ENCODE measurements around the gene CPAMD8. TPM values are rescaled to one million over a fixed set of nuclear protein-coding genes. Genes with fewer than 3 reads are reported as not detected.

The CPAMD8 gene
- total and polyA plus RNA-seq, 9 of the 15 experiments (the other 6 are each of a cell fraction or from before 2014, with no cell fraction given) = 0.20 to 2.1 (median 1.3) TPM

GRCh38 chr19:16887353-16888265, 139.0 kb downstream of the CPAMD8 start (continued):
- TF ChIP-seq, protein P1, sequence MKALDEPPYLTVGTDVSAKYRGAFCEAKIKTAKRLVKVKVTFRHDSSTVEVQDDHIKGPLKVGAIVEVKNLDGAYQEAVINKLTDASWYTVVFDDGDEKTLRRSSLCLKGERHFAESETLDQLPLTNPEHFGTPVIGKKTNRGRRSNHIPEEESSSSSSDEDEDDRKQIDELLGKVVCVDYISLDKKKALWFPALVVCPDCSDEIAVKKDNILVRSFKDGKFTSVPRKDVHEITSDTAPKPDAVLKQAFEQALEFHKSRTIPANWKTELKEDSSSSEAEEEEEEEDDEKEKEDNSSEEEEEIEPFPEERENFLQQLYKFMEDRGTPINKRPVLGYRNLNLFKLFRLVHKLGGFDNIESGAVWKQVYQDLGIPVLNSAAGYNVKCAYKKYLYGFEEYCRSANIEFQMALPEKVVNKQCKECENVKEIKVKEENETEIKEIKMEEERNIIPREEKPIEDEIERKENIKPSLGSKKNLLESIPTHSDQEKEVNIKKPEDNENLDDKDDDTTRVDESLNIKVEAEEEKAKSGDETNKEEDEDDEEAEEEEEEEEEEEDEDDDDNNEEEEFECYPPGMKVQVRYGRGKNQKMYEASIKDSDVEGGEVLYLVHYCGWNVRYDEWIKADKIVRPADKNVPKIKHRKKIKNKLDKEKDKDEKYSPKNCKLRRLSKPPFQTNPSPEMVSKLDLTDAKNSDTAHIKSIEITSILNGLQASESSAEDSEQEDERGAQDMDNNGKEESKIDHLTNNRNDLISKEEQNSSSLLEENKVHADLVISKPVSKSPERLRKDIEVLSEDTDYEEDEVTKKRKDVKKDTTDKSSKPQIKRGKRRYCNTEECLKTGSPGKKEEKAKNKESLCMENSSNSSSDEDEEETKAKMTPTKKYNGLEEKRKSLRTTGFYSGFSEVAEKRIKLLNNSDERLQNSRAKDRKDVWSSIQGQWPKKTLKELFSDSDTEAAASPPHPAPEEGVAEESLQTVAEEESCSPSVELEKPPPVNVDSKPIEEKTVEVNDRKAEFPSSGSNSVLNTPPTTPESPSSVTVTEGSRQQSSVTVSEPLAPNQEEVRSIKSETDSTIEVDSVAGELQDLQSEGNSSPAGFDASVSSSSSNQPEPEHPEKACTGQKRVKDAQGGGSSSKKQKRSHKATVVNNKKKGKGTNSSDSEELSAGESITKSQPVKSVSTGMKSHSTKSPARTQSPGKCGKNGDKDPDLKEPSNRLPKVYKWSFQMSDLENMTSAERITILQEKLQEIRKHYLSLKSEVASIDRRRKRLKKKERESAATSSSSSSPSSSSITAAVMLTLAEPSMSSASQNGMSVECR (CRISPR knock-in tag; IDR thresholded peaks at IDR 0.05) = no peak
- TF ChIP-seq KDM2B (CRISPR knock-in tag; IDR thresholded peaks at IDR 0.05) = no peak
- TF ChIP-seq, protein P2, sequence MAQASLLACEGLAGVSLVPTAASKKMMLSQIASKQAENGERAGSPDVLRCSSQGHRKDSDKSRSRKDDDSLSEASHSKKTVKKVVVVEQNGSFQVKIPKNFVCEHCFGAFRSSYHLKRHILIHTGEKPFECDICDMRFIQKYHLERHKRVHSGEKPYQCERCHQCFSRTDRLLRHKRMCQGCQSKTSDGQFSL (CRISPR knock-in tag; IDR thresholded peaks at IDR 0.05) = peak; percentile 51; the same call in 1 of the 2 replicates
- TF ChIP-seq, protein P2 (tag; IDR thresholded peaks at IDR 0.05) = peak in 1 of 2 experiments; percentile 35; a peak in 1 of 4 replicates
- no peak for TF ChIP-seq SREBF1 (IDR thresholded peaks at IDR 0.05; ENCODE audit: borderline replicate concordance, low read depth, low read length)
- TF ChIP-seq PHF8 (IDR thresholded peaks at IDR 0.05; ENCODE audit: borderline replicate concordance, low read length) = peak; percentile 56; the same call in 1 of the 2 replicates
- peak; percentile 48; the same call in 1 of the 2 replicates for TF ChIP-seq THAP12 (CRISPR knock-in tag; IDR thresholded peaks at IDR 0.05)
- no peak for TF ChIP-seq THAP7 (CRISPR knock-in tag; IDR thresholded peaks at IDR 0.05)
- TF ChIP-seq CBFB (CRISPR knock-in tag; IDR thresholded peaks at IDR 0.05) = no peak
- TF ChIP-seq TSHZ1 (CRISPR knock-in tag; IDR thresholded peaks at IDR 0.05) = no peak
- no peak for TF ChIP-seq POLR3G (IDR thresholded peaks at IDR 0.05; ENCODE audit: extremely low read depth, insufficient read length, insufficient replicate concordance)
